ENCODE measurements around the gene PNPO. TPM values are rescaled to one million over a fixed set of nuclear protein-coding genes. Genes with fewer than 3 reads are reported as not detected.
A peak's percentile ranks its signal among the peaks of the same experiment; 100 is the strongest.

Gene PNPO
- total and polyA plus RNA-seq, 2 of the 13 experiments (the other 11 are each of a cell fraction or from before 2014, with no cell fraction given): 47.9 to 63.3 TPM

DNA sequence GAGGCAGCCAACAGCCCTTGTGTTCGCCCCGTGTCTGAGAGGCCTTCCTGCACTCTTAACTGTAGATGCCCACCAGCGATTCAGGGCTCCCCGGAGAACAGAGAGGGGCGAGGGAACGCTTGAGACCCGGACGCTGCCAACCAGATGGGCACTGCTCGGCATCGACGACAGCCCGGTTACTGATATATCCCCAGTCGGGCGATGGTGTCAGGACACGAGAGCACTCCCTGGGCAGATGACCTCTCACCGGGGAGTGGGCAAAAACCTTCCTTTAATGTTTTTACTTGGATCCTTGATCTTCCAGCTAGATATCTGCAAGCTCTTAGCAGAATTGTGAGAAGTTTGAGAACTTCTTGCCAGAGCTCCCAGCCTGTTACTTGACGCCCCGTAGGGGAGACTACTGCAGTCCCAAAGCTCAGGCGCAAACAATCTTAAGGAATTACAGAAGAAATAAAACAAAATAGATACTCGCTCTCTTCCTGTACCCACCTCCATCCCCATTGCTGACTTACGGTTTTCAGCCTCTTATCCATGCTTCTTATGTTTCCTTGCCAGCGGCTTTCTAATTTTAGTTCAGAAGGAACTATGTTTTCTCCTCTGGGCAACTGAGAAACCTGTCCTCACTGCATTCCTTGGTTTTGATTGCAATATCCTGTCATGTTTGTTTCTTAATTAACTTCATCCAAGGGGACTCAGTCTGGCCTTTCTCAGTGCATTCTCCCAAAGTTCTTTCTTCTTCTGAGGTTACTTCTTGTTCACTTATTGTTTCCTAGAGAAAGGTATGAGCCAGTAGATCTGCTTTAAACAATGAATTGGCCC is 44.5 kb upstream of the PNPO start (continued):
- peak; percentile 64; the same call in 1 of the 2 replicates for TF ChIP-seq ZNF598 (CRISPR knock-in tag; IDR thresholded peaks at IDR 0.05; ENCODE audit: borderline replicate concordance)
- no peak for TF ChIP-seq TARDBP (CRISPR knock-in tag; IDR thresholded peaks at IDR 0.05)
- no peak for TF ChIP-seq RNF219 (CRISPR knock-in tag; IDR thresholded peaks at IDR 0.05)
- peak; percentile 50 for TF ChIP-seq AGO2 (optimal IDR thresholded peaks at IDR 0.05; ENCODE audit: low read depth, low read length)
- TF ChIP-seq ZNF652 (CRISPR knock-in tag; IDR thresholded peaks at IDR 0.05; ENCODE audit: borderline replicate concordance, low read depth): no peak
- TF ChIP-seq UBTF (CRISPR knock-in tag; IDR thresholded peaks at IDR 0.05): peak; percentile 57; the same call in 1 of the 2 replicates
- no peak for TF ChIP-seq ZNF672 (CRISPR knock-in tag; IDR thresholded peaks at IDR 0.05)
- TF ChIP-seq KDM5B (CRISPR knock-in tag; IDR thresholded peaks at IDR 0.05; ENCODE audit: borderline replicate concordance): no peak
- TF ChIP-seq, protein P1, sequence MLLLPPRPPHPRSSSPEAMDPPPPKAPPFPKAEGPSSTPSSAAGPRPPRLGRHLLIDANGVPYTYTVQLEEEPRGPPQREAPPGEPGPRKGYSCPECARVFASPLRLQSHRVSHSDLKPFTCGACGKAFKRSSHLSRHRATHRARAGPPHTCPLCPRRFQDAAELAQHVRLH (CRISPR knock-in tag; IDR thresholded peaks at IDR 0.05; ENCODE audit: borderline replicate concordance, low read depth): no peak
- TF ChIP-seq NFE2L2 (IDR thresholded peaks at IDR 0.05; ENCODE audit: low read length): no peak
- TF ChIP-seq FOSL2 (CRISPR knock-in tag; IDR thresholded peaks at IDR 0.05): 0 out of 2 replicates have a peak, but pooled peaks have one; percentile 16
- TF ChIP-seq TRIM22 (IDR thresholded peaks at IDR 0.05): no peak
- no peak for TF ChIP-seq FOXP1 (IDR thresholded peaks at IDR 0.05)
- TF ChIP-seq FOXP1 (CRISPR knock-in tag; IDR thresholded peaks at IDR 0.05): no peak
- no peak for TF ChIP-seq ZNF253 (CRISPR knock-in tag; IDR thresholded peaks at IDR 0.05; ENCODE audit: borderline replicate concordance)
- no peak for TF ChIP-seq ZNF567 (CRISPR knock-in tag; IDR thresholded peaks at IDR 0.05; ENCODE audit: borderline replicate concordance)
- TF ChIP-seq, protein P2, sequence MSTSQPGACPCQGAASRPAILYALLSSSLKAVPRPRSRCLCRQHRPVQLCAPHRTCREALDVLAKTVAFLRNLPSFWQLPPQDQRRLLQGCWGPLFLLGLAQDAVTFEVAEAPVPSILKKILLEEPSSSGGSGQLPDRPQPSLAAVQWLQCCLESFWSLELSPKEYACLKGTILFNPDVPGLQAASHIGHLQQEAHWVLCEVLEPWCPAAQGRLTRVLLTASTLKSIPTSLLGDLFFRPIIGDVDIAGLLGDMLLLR (CRISPR knock-in tag; IDR thresholded peaks at IDR 0.05): 0 out of 2 replicates have a peak, but pooled peaks have one; percentile 11
- TF ChIP-seq, protein P3, sequence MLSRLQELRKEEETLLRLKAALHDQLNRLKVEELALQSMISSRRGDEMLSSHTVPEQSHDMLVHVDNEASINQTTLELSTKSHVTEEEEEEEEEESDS (CRISPR knock-in tag; IDR thresholded peaks at IDR 0.05; ENCODE audit: borderline replicate concordance): no peak
- no peak for TF ChIP-seq CCDC6 (CRISPR knock-in tag; IDR thresholded peaks at IDR 0.05)
- TF ChIP-seq KDM4B (CRISPR knock-in tag; IDR thresholded peaks at IDR 0.05): no peak
- TF ChIP-seq HNRNPL (IDR thresholded peaks at IDR 0.05; ENCODE audit: low read depth, low read length): peak; percentile 45; the same call in 1 of the 2 replicates
